Mucosa of rectum (tissue), 2 donors: ENCODE measurements around the gene ANAPC5.
A peak's percentile ranks its signal among the peaks of the same experiment; 100 is the strongest.

Source experiments
- H3K27ac ChIP-seq, 2 donors: one replicate each; pipeline ENCODE4 v1.7.0; 2013; ENCODE audit warnings: inconsistent platforms in 2 of 2, low read depth in 2 of 2, low read length in 2 of 2
- H3K27me3 ChIP-seq, 2 donors: one replicate each; pipeline ENCODE4 v1.7.0; 2013; ENCODE audit warnings: low read length in 2 of 2; ENCODE audit not compliant: control insufficient read depth in 2 of 2, insufficient read depth in 2 of 2
- H3K36me3 ChIP-seq, 2 donors: one replicate each; pipeline ENCODE4 v1.7.0; 2013; ENCODE audit warnings: low read length in 2 of 2; ENCODE audit not compliant: control insufficient read depth in 2 of 2, insufficient read depth in 2 of 2
- H3K4me1 ChIP-seq, 2 donors: one replicate each; pipeline ENCODE4 v1.7.0; 2013; ENCODE audit warnings: low read length in 2 of 2, mild to moderate bottlenecking in 1 of 2; ENCODE audit not compliant: control insufficient read depth in 2 of 2, insufficient read depth in 2 of 2
- H3K4me3 ChIP-seq, 2 donors: one replicate each; pipeline ENCODE4 v1.7.0; 2013; ENCODE audit warnings: low read length in 2 of 2
- H3K9ac ChIP-seq, 2 donors: one replicate each; pipeline ENCODE4 v1.7.0; 2013; ENCODE audit warnings: low read length in 2 of 2, low read depth in 1 of 2, mild to moderate bottlenecking in 1 of 2
- H3K9me3 ChIP-seq, 2 donors: one replicate each; pipeline ENCODE4 v1.7.0; 2013; ENCODE audit warnings: low read length in 2 of 2; ENCODE audit not compliant: control insufficient read depth in 2 of 2
- donor health status: healthy.
- donor health status: Normal muscosa, but diverticular disease.

ANAPC5 gene

GRCh38 chr12:121296618-121297434, 55.4 kb downstream of the ANAPC5 start, which contains the start of gene CAMKK2:
CAMKK2 (minus strand) TSS chr12:121296709; CDS start chr12:121274526, 22,183 bp downstream.
- Histone ChIP-seq H3K4me3 (peak within 1 kb of the TSS; percentile 84 to 90), H3K36me3 (no peaks in the 10 kb centered on the region), H3K27me3 (no peaks in the 10 kb centered on the region), H3K9ac (peak within 1 kb of the TSS; percentile 83 to 92), H3K4me1 (peaks cover 11 to 26% of the 10 kb centered on the region in 2 donors), H3K9me3 (no peaks in the 10 kb centered on the region), H3K27ac (peak within 1 kb of the TSS; percentile 82 to 83)

GRCh38 chr12:121295746-121296617, 56.2 kb downstream of the ANAPC5 start:
- Histone ChIP-seq H3K27me3 (no peaks in the 10 kb centered on the region), H3K9me3 (no peaks in the 10 kb centered on the region), H3K4me3 (peak overlapping the region; percentile 72 to 84), H3K36me3 (no peaks in the 10 kb centered on the region), H3K4me1 (peaks cover 11 to 26% of the 10 kb centered on the region in 2 donors), H3K9ac (peak overlapping the region; percentile 83 to 92), H3K27ac (peak overlapping the region; percentile 80 to 82)

DNA sequence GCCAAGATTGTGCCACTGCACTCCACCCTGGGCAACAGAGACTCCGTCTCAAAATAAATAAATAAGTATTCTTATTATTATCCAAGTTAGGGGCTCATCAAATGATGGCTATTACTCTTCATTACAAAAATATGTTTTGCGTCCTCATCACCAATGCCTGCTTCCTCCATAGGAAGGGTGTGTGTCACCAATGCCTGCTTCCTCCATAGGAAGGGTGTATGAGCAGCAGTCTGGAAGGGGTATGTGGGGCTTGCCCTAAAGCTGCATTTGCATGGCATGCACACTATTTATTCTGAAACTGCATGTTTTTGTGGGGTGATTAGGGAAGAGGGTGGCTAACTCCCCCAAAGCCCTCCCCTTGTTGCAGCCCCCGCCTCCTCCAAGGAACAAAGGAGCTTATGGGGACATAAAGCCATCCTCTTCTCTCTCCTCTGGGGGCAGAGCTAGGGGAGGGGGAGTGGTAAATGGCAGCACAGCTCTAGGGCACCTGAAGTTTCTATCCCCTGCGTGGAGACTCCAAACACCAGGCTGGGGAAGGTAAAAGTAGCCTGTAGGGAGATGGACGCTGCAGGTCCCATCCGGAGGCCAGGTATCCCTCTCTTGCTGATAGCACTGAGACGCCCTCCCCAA, 57.0 kb downstream of the ANAPC5 start:
- Histone ChIP-seq H3K4me3 (peak overlapping the region; percentile 72 to 84), H3K36me3 (no peaks in the 10 kb centered on the region), H3K27me3 (no peaks in the 10 kb centered on the region), H3K9me3 (no peaks in the 10 kb centered on the region), H3K27ac (peak overlapping the region in 1 of 2 donors; percentile 82), H3K9ac (peak overlapping the region; percentile 83 to 92), H3K4me1 (peaks cover 11 to 22% of the 10 kb centered on the region in 2 donors)

- no peaks in the 10 kb centered on the region for H3K36me3 ChIP-seq
- no peak overlapping the region for H3K27ac ChIP-seq
- H3K9ac ChIP-seq = no peak overlapping the region
- no peaks in the 10 kb centered on the region for H3K9me3 ChIP-seq
- H3K4me1 ChIP-seq = peaks cover 11 to 16% of the 10 kb centered on the region in 2 donors
- H3K27me3 ChIP-seq = no peaks in the 10 kb centered on the region
- no peak overlapping the region for H3K4me3 ChIP-seq
Measured at GRCh38 chr12:121294151-121294889, 57.9 kb downstream of the ANAPC5 start.

GRCh38 chr12:121293603-121294002, 58.6 kb downstream of the ANAPC5 start:
- H3K4me3 ChIP-seq = no peak overlapping the region
- no peak overlapping the region for H3K9ac ChIP-seq
- no peaks in the 10 kb centered on the region for H3K36me3 ChIP-seq
- H3K27ac ChIP-seq = no peak overlapping the region
- H3K4me1 ChIP-seq = peaks cover 11 to 16% of the 10 kb centered on the region in 2 donors
- no peaks in the 10 kb centered on the region for H3K9me3 ChIP-seq
- no peaks in the 10 kb centered on the region for H3K27me3 ChIP-seq

DNA sequence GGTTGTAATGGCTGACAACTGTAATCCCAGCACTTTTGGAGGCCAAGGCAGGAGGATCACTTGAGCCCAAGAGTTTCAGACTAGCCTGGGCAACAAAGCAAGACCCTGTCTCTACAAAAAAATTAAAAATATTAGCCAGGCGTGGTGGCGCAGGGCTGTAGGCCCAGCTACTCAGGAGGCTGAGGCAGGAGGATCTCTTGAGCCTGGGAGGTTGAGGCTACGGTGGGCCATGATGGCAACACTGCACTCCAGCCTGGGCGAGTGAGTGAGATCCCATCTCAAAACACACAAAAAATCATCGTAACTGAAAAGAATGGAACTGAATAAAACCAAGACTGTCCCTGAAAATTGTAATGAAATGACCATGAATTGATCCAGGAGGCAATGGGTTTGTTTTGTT, 61.8 kb downstream of the ANAPC5 start:
- Histone ChIP-seq H3K4me3 (no peak overlapping the region), H3K36me3 (no peaks in the 10 kb centered on the region), H3K9me3 (no peaks in the 10 kb centered on the region), H3K27me3 (no peaks in the 10 kb centered on the region), H3K9ac (no peak overlapping the region), H3K4me1 (peaks cover 2 to 4% of the 10 kb centered on the region in 2 donors), H3K27ac (no peak overlapping the region)

DNA sequence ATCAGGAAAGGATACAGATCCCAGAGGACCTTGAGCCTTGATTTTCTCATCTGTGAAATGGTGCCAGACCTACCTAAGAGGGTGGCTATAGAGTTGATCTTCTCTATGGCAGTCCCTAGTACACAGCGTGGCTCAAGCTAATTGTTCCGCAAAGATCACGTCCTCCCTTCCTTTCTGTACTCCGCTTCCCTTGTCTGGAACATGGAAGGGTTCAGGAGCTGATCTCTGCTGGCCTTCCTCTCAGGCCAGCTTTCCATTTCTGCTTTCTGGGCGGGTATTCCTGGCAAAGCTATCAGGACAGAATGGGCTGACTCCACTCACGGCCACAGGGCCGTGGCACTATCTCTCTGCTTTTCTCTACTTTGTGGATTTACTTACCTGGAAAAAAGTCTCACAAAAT, 62.2 kb downstream of the ANAPC5 start:
- H3K27me3 ChIP-seq = no peaks in the 10 kb centered on the region
- no peak overlapping the region for H3K4me3 ChIP-seq
- no peak overlapping the region for H3K9ac ChIP-seq
- H3K9me3 ChIP-seq = no peaks in the 10 kb centered on the region
- H3K27ac ChIP-seq = no peak overlapping the region
- no peaks in the 10 kb centered on the region for H3K36me3 ChIP-seq
- H3K4me1 ChIP-seq = peaks cover 0 to under 1% of the 10 kb centered on the region in 2 donors

- H3K27me3 ChIP-seq = no peaks in the 10 kb centered on the region
- no peak overlapping the region for H3K27ac ChIP-seq
- no peak overlapping the region for H3K4me3 ChIP-seq
Measured at GRCh38 chr12:121288986-121289385, 63.2 kb downstream of the ANAPC5 start.

DNA sequence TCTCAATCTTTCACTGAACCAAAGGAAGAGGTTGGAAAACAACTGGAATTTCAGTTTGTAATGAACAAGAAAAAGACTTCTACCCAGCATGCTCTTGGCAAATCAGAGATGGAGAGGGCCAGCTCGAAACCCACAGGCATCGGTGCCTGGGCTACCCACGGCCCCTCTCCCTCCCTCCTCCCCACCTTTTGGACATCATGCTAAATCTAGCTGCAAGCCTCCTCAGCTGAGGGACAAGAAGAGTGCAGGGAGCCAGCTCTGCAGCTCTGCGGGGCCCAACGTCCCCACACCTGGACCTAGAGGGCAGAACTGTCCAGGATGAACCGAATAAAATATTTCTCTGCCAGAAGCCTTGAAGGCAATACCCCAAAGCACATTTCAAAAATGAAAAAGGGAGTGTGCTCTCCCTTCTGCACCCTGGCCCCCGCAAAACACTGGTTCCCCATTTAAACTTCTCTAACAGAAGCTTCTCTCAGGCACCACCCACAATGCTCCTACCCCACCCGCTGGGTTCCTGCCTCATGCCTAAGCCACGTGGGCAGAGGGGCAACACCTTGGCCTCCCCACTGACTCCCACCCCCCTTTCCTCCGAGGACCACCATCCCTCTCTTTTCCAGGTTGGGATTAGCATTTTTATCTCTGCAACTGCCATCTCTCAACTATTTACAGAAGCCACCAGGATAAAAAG, 63.9 kb downstream of the ANAPC5 start:
- Histone ChIP-seq H3K27ac (no peak overlapping the region), H3K4me1 (no peaks in the 10 kb centered on the region), H3K9me3 (no peaks in the 10 kb centered on the region), H3K4me3 (no peak overlapping the region), H3K36me3 (peaks cover 0 to 1% of the 10 kb centered on the region in 2 donors), H3K27me3 (no peaks in the 10 kb centered on the region), H3K9ac (no peak overlapping the region)

More at GRCh38 chr12:121288986-121289385, 63.2 kb downstream of the ANAPC5 start:
- H3K4me1 ChIP-seq = no peaks in the 10 kb centered on the region
- H3K9me3 ChIP-seq = no peaks in the 10 kb centered on the region
- H3K9ac ChIP-seq = no peak overlapping the region
- H3K36me3 ChIP-seq = no peaks in the 10 kb centered on the region
